Dermis microvascular lymphatic vessel endothelial cell (primary cell): ENCODE results near the gene PPP2R3B. TPM values are rescaled to one million over a fixed set of nuclear protein-coding genes. Genes with fewer than 3 reads are reported as not detected.

Source experiments
- DNase-seq, 2 donors: peaks; one replicate each; pipeline versions ENCODE4 v3.0.0 to v3.0.0-alpha.2; 2010; ENCODE audit warnings: low read depth in 2 of 2
- total RNA-seq: library from RNA; depleted of rRNA; stranded (reverse); fragments of >200 nt; gene quantifications from 2 replicates; pipeline ENCODE4 v1.2.1, GENCODE V29; 2014

The PPP2R3B gene
- total RNA-seq, 1 donor from 2014 or later = 13.4 TPM

DNA sequence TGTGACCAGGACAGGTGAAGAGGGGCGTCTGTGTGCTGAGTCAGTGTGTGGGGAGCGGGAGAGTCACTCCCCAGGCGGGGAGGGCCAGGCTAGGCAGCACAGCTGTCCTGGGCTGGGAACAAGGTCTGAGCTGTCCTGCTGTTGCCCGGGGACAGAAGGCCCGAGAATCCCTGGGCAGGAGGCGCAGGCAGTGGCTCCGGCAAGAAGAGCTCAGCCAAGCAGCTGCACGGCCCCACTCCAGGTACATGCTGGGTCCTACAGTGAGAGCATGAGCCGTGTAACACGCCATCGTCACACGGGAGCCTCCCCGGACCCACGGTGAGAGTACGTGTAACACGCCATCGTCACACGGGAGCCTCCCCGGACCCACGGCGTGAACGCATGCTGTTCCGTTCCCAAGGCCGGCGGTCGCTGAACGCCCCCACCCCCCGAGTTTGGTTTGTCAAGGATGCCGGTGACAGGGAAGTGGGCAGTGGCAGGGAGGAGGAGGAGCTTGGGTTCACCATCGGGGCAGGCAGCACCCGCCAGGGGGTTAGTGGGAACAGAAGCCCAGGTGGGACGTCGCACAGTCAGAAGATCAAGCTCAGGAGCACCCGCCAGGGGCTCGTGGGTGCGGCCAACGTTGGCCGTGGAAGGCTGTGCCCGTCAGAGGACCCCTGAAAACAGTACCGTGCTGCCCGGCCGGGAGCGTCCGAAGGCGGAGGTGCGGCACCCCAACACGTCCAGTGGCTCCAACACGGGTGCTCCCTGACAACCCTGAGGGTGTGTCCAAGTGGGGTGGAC is 15.6 kb downstream of the PPP2R3B start:
- no peak for DNase-seq

- DNase-seq = no peak
These were observed 16.3 kb downstream of the PPP2R3B start for GRCh38 chrX:370244-370962.

DNA sequence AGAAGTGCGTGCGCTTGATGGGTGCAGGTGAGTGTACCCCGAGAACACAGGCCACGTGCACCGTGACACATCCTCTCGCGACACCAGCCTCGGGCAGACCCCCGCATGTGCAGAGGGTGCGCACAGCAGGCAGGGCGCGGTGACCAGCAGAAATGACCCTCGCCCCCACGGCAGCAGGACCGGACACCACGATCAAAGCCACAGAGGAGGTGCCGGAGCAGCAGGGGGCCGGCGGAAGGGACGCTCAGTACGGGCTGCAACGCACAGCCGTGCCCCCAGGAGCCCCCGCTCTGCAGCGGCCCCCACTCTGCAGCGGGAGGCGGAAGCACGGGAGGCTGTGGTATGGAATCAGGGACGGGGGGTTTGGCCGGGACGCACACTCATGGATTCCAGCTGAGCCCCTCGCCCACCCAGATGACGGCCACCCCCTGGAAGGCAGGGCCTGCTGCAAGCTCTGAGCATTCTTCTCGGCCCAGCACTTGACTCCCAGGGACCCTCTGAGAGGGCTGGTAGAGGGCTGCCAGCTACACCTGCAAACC is 17.1 kb downstream of the PPP2R3B start:
- no peak for DNase-seq

GRCh38 chrX:368811-369562 is 17.7 kb downstream of the PPP2R3B start:
- no peak for DNase-seq

DNA sequence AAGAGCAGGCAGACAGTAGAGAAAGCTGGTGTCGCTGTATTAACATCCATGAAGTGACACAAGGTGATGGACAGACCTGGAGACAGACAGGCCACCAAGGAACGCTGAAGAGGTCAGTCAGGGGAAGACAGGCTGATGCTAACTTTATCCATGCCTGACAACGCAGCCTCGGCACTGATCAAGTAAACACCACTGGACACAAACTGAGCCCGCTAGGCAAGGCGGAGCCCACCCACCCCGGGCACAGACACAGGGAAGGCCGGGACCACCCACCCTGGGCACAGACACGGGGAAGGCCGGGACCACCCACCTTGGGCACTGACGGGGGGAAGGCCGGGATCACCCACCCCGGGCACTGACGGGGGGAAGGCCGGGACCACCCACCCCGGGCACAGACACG is 18.8 kb downstream of the PPP2R3B start:
- no peak for DNase-seq

- no peak for DNase-seq
These were observed 19.4 kb downstream of the PPP2R3B start for GRCh38 chrX:367349-367748.

DNA sequence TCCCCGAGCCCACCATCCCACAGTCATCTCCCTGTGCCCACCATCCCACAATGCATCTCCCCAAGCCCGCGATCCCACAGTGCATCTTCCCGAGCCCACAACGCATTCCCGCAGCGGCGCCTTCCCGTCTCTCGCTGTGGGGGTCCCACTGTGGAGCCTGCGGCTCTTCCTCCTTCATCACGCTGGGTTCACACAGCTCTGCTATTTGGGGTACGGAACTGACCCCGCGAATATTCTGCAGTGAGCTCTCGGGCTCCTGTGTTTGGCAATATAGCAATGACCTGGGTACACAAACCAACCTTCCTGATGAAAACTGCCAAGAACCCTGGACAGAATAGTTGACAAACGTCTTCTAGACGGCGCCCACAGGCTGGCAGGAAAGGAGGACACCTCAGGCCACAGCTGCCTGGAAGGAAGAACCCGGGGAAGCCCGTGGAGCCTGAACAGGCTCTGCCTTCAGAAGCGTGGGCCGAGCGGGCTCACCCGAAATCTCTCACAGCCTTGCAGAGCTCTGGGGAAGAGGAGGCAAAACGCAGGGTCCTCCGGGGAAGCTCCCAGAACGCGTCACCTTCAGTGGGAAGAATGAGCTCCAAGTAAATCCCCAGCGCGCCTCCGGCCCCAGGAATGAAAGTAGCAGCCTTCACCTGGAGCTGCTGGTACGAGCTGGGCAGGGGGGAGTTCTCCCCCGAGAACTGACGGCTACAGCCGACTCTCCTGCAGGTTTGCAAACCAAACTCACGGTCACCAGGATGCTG is 22.9 kb downstream of the PPP2R3B start:
- DNase-seq = no peak

- DNase-seq = no peak
These were observed 23.6 kb downstream of the PPP2R3B start for GRCh38 chrX:362937-363620.

- DNase-seq = no peak
These were observed 24.4 kb downstream of the PPP2R3B start for GRCh38 chrX:362351-362750.

GRCh38 chrX:361231-362145 is 25.2 kb downstream of the PPP2R3B start:
- no peak for DNase-seq

GRCh38 chrX:360496-361150 is 26.1 kb downstream of the PPP2R3B start:
- no peak for DNase-seq

- no peak for DNase-seq
These were observed 28.0 kb downstream of the PPP2R3B start for GRCh38 chrX:358651-359143.

DNA sequence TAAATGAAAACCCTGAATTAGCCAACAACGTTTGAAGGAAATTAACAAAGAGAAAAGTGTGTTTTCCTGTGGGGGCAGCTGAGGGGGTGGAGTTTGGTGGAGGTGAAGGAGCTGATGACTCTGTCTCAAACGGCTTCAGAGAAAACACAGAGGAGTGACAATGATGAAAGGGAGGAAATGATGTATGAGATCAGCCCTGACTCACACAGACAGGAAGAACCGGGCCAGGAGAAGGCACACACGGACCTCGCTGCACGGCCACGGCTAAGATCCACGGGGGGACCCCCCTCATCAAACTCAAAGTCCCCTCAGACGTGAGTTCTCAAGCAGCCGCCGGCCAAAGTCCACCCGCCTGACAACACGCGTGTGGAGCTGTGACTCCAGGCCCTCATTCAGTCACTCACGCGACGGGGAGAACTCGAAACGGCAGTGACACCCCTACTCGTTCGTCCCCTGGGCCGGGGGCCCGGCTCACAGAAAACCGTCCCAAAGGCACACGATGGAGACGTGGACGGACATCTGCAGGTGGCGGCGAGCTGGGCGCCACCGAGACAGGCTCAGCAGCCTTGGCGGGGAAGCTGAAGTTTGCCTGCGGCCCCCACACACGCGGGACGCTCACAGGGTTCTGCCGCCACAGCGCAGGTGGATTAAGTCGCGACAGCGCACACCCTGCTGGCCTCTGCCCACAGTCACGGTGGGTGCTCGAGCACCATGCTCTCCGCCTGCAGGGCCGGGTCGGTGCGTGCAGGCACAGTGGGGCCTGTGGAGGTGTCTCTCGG is 28.8 kb downstream of the PPP2R3B start:
- DNase-seq = peak in 1 of 2 donors; percentile 85

GRCh38 chrX:357035-357692 is 29.5 kb downstream of the PPP2R3B start:
- DNase-seq = peak in 1 of 2 donors; percentile 13

- no peak for DNase-seq
These were observed 30.2 kb downstream of the PPP2R3B start for GRCh38 chrX:356385-357034.

GRCh38 chrX:355329-356050 is 31.2 kb downstream of the PPP2R3B start:
- no peak for DNase-seq
